NCI-H2081 (cell line): ENCODE data around the gene STXBP6.
A peak's percentile ranks its signal among the peaks of the same experiment; 100 is the strongest.
"Not testable (repeated sequence)": the region's sequence is repeated elsewhere in the genome, so short reads cannot be mapped to it uniquely, and the experiment has no call there.

Experiments
- DNase-seq, 2 experiments: peaks; one replicate each; lab custom pipeline; 2025; lab: John Stamatoyannopoulos, UW

Gene STXBP6

GRCh38 chr14:24828486-24828885 lies 221.5 kb downstream of the STXBP6 start:
- DNase-seq = no peak

- DNase-seq = no peak
Observed at GRCh38 chr14:24826390-24826789, 223.6 kb downstream of the STXBP6 start.

- DNase-seq = no peak
Observed at GRCh38 chr14:24820616-24821015, 229.3 kb downstream of the STXBP6 start.

- DNase-seq = no peak
Observed at GRCh38 chr14:24818823-24819341, 231.1 kb downstream of the STXBP6 start.

- DNase-seq = no peak
Observed at GRCh38 chr14:24818058-24818822, 231.7 kb downstream of the STXBP6 start.

GRCh38 chr14:24817212-24818057 lies 232.5 kb downstream of the STXBP6 start:
- DNase-seq = peak in 1 of 2 experiments; percentile 10

GRCh38 chr14:24816929-24817211 lies 233.1 kb downstream of the STXBP6 start:
- no peak for DNase-seq

- DNase-seq = no peak
Observed at GRCh38 chr14:24816011-24816928, 233.7 kb downstream of the STXBP6 start.

- DNase-seq = no peak
Observed at GRCh38 chr14:24815543-24815942, 234.4 kb downstream of the STXBP6 start.

GRCh38 chr14:24814944-24815343 lies 235.0 kb downstream of the STXBP6 start:
- DNase-seq = no peak

GRCh38 chr14:24814346-24814745 lies 235.6 kb downstream of the STXBP6 start:
- DNase-seq = no peak

GRCh38 chr14:24813819-24814259 lies 236.1 kb downstream of the STXBP6 start:
- no peak for DNase-seq

- DNase-seq = no peak
Observed at GRCh38 chr14:24813089-24813815, 236.7 kb downstream of the STXBP6 start.

- DNase-seq = no peak
Observed at GRCh38 chr14:24809135-24809534, 240.8 kb downstream of the STXBP6 start.

GRCh38 chr14:24808412-24808811 lies 241.5 kb downstream of the STXBP6 start:
- DNase-seq = no peak

GRCh38 chr14:24806061-24806678 lies 243.8 kb downstream of the STXBP6 start:
- DNase-seq = peak; percentile 20 to 32

GRCh38 chr14:24804552-24805212 lies 245.3 kb downstream of the STXBP6 start:
- DNase-seq = no peak

GRCh38 chr14:24803933-24804494 lies 245.9 kb downstream of the STXBP6 start:
- DNase-seq = no peak

- DNase-seq = not testable (repeated sequence)
Observed at GRCh38 chr14:24803426-24803825, 246.5 kb downstream of the STXBP6 start.

GRCh38 chr14:24802236-24802635 lies 247.7 kb downstream of the STXBP6 start:
- DNase-seq = no peak
